ENCODE measurements around the gene TRAPPC10.

DNA sequence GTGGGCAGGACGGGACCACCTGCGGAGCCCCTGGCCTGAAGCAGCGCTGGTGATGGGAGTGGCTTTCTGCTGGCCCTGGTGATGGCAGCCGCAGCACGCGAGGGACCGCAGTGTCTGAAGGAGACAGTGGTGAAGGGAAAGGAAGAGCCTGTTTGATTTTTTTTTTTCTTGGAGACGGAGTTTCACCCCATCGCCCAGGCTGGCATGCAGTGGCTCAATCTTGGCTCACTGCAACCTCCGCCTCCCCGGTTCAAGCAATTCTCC lies 40.2 kb upstream of the TRAPPC10 start:
- TF ChIP-seq, protein P1, sequence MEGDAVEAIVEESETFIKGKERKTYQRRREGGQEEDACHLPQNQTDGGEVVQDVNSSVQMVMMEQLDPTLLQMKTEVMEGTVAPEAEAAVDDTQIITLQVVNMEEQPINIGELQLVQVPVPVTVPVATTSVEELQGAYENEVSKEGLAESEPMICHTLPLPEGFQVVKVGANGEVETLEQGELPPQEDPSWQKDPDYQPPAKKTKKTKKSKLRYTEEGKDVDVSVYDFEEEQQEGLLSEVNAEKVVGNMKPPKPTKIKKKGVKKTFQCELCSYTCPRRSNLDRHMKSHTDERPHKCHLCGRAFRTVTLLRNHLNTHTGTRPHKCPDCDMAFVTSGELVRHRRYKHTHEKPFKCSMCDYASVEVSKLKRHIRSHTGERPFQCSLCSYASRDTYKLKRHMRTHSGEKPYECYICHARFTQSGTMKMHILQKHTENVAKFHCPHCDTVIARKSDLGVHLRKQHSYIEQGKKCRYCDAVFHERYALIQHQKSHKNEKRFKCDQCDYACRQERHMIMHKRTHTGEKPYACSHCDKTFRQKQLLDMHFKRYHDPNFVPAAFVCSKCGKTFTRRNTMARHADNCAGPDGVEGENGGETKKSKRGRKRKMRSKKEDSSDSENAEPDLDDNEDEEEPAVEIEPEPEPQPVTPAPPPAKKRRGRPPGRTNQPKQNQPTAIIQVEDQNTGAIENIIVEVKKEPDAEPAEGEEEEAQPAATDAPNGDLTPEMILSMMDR (IDR thresholded peaks at IDR 0.05 in 2 of 3, conservative IDR thresholded peaks at IDR 0.05 in 1 of 3; ENCODE audit: borderline replicate concordance in 1 of 3, insufficient read depth in 1 of 3, low read depth in 2 of 3, low read length in 2 of 3), result no peak
- no peak for TF ChIP-seq ELF1 (IDR thresholded peaks at IDR 0.05; ENCODE audit: borderline replicate concordance, low read depth)
- TF ChIP-seq SP1 (IDR thresholded peaks at IDR 0.05; ENCODE audit: low read depth), result no peak
- TF ChIP-seq EZH2 (IDR thresholded peaks at IDR 0.05), result no peak
- no peak for TF ChIP-seq SIN3A (IDR thresholded peaks at IDR 0.05; ENCODE audit: low read depth)
- no peak for TF ChIP-seq POLR2A (IDR thresholded peaks at IDR 0.05; ENCODE audit: borderline replicate concordance, extremely low read depth, insufficient read depth, insufficient read length)
